ENCODE results near the gene TSPAN1. TPM values are rescaled to one million over a fixed set of nuclear protein-coding genes. Genes with fewer than 3 reads are reported as not detected.

TSPAN1 gene
- total RNA-seq, 4 donors from 2014 or later: 3.0 to 8.6 (median 5.6) TPM

GRCh38 chr1:46187106-46187869 is 12.4 kb downstream of the TSPAN1 start:
- no peaks in the 10 kb centered on the region for H3K9me3 ChIP-seq
- no peak overlapping the region for H3K4me3 ChIP-seq
- 89 to 91% methylated on average over 8 of the region's 8 CpGs for WGBS, 2 donors
- H3K4me1 ChIP-seq: peaks cover 0 to 30% (median 5%) of the 10 kb centered on the region in 4 donors
- TF ChIP-seq EP300 (IDR thresholded peaks at IDR 0.05): no peak
- no peak for TF ChIP-seq POLR2A (IDR thresholded peaks at IDR 0.05)
- no peak for TF ChIP-seq CTCF (IDR thresholded peaks at IDR 0.05)
- peak overlapping the region in 1 of 4 donors; percentile 19 for H3K27ac ChIP-seq
- DNase-seq (ENCODE audit: low spot score in 2 of 2): no peak
- no peaks in the 10 kb centered on the region for H3K27me3 ChIP-seq
- H3K36me3 ChIP-seq: peaks cover 0 to 56% (median 6%) of the 10 kb centered on the region in 3 donors

- H3K36me3 ChIP-seq: peaks cover 0 to 67% (median 9%) of the 10 kb centered on the region in 3 donors
Observed at GRCh38 chr1:46188295-46189030, 13.6 kb downstream of the TSPAN1 start.

GRCh38 chr1:46190539-46190938 is 15.7 kb downstream of the TSPAN1 start:
- DNase-seq (ENCODE audit: low spot score in 2 of 2): no peak
- no peaks in the 10 kb centered on the region for H3K9me3 ChIP-seq
- peaks cover 0 to 11% (median 0%) of the 10 kb centered on the region in 4 donors for H3K4me1 ChIP-seq
- TF ChIP-seq POLR2A (IDR thresholded peaks at IDR 0.05): no peak
- TF ChIP-seq EP300 (IDR thresholded peaks at IDR 0.05): no peak
- no peak for TF ChIP-seq CTCF (IDR thresholded peaks at IDR 0.05)
- WGBS, 2 donors: 76 to 84% methylated on average over 3 of the region's 3 CpGs
- H3K36me3 ChIP-seq: peaks cover 0 to 88% (median 15%) of the 10 kb centered on the region in 3 donors
- H3K4me3 ChIP-seq: no peak overlapping the region
- no peak overlapping the region for H3K27ac ChIP-seq
- no peaks in the 10 kb centered on the region for H3K27me3 ChIP-seq

More at GRCh38 chr1:46188295-46189030, 13.6 kb downstream of the TSPAN1 start:
- Histone ChIP-seq H3K27ac (peak overlapping the region in 2 of 4 donors; percentile 43 to 46), H3K4me3 (no peak overlapping the region), H3K9me3 (no peaks in the 10 kb centered on the region), H3K4me1 (peaks cover 0 to 24% (median 3%) of the 10 kb centered on the region in 4 donors), H3K27me3 (no peaks in the 10 kb centered on the region)
- WGBS, 2 donors: 72 to 73% methylated on average over 6 of the region's 6 CpGs
- no peak for TF ChIP-seq EP300 (IDR thresholded peaks at IDR 0.05)
- no peak for TF ChIP-seq POLR2A (IDR thresholded peaks at IDR 0.05)
- no peak for TF ChIP-seq CTCF (IDR thresholded peaks at IDR 0.05)
- no peak for DNase-seq (ENCODE audit: low spot score in 2 of 2)

- DNase-seq (ENCODE audit: low spot score in 2 of 2): no peak
- H3K9me3 ChIP-seq: no peaks in the 10 kb centered on the region
- H3K36me3 ChIP-seq: peaks cover 0 to 94% (median 15%) of the 10 kb centered on the region in 3 donors
- H3K4me1 ChIP-seq: peaks cover 0 to 11% (median 0%) of the 10 kb centered on the region in 4 donors
- H3K27ac ChIP-seq: no peak overlapping the region
- TF ChIP-seq POLR2A (IDR thresholded peaks at IDR 0.05): no peak
- TF ChIP-seq EP300 (IDR thresholded peaks at IDR 0.05): no peak
- TF ChIP-seq CTCF (IDR thresholded peaks at IDR 0.05): no peak
- 92 to 97% methylated on average over 9 of the region's 9 CpGs for WGBS, 2 donors
- no peaks in the 10 kb centered on the region for H3K27me3 ChIP-seq
- no peak overlapping the region for H3K4me3 ChIP-seq
Observed at GRCh38 chr1:46191033-46191701, 16.3 kb downstream of the TSPAN1 start.
